Measurements from ENCODE around the gene PDE9A. TPM values are rescaled to one million over a fixed set of nuclear protein-coding genes. Genes with fewer than 3 reads are reported as not detected.

The PDE9A gene
- total and polyA plus RNA-seq, 5 donors from 2014 or later = 1.4 to 7.3 (median 2.6) TPM

DNA sequence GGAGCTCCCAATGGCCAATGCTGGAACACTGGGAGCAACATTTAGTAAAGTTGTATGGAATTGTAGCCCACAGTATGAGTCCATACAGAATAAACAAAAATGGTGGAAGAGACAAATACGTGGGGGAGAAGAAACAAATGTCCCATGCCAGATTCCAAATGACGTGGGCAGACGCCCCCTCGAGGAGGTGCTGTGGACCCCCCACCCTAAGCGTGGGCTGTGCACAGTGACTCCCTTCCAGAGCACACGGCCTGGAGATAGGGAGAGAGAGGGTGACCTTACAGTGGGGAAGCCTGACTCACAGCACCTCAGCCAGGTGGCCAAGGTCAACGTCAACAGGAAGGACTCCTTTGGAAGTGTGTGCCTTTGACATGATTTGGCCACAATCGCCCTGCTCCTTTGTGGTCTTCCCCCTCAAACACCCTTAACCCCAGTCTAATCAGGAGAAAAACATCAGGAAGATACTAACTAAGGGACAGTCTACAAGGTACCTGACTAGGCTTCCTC, 13.7 kb upstream of the PDE9A start:
- Mint-ChIP-seq H3K9me3 (no peaks in the 10 kb centered on the region), H3K4me3 (no peak overlapping the region), H3K36me3 (no peaks in the 10 kb centered on the region), H3K4me1 (no peaks in the 10 kb centered on the region), H3K27ac (no peak overlapping the region), H3K27me3 (peaks cover 13% of the 10 kb centered on the region)
- DNase-seq (no peak), ATAC-seq (ENCODE audit: low read depth in 2 of 2) (no peak)
- no peaks in the 10 kb centered on the region for H3K4me1 ChIP-seq (ENCODE audit: control insufficient read depth, insufficient read depth, low read length, poor library complexity, severe bottlenecking)
- no peak overlapping the region for H3K27ac ChIP-seq (ENCODE audit: insufficient read depth, low read length, poor library complexity, severe bottlenecking)
- no peak overlapping the region for H3K4me3 ChIP-seq (ENCODE audit: low read depth, low read length)
- H3K27me3 ChIP-seq (ENCODE audit: control insufficient read depth, insufficient read depth, low read length) = no peaks in the 10 kb centered on the region
- no peaks in the 10 kb centered on the region for H3K36me3 ChIP-seq (ENCODE audit: control insufficient read depth, insufficient read depth, low read length)
- no peaks in the 10 kb centered on the region for H3K9me3 ChIP-seq (ENCODE audit: control insufficient read depth in 2 of 2, low read length in 2 of 2)

DNA sequence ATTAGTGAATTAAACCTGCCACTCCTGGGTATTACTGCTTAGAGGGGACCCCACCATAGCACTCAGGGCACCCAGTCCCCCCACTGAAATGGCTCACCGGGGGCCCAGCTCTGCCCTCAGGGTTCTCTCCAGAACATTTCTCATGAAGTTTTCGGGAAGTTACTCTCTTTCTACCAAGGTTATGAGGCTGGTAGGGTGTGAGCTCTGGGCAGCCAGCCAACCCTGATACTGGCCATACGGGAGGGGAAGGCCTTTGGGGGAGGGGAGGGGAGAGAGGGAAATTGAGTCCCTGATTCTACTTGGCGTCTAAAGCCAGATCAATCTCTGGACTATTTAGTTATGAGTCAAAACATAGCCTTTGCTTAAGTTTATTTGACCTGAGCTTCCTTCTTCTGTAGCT, 12.9 kb upstream of the PDE9A start:
- DNase-seq = no peak
- no peaks in the 10 kb centered on the region for H3K9me3 ChIP-seq (ENCODE audit: control insufficient read depth in 2 of 2, low read length in 2 of 2)

DNA sequence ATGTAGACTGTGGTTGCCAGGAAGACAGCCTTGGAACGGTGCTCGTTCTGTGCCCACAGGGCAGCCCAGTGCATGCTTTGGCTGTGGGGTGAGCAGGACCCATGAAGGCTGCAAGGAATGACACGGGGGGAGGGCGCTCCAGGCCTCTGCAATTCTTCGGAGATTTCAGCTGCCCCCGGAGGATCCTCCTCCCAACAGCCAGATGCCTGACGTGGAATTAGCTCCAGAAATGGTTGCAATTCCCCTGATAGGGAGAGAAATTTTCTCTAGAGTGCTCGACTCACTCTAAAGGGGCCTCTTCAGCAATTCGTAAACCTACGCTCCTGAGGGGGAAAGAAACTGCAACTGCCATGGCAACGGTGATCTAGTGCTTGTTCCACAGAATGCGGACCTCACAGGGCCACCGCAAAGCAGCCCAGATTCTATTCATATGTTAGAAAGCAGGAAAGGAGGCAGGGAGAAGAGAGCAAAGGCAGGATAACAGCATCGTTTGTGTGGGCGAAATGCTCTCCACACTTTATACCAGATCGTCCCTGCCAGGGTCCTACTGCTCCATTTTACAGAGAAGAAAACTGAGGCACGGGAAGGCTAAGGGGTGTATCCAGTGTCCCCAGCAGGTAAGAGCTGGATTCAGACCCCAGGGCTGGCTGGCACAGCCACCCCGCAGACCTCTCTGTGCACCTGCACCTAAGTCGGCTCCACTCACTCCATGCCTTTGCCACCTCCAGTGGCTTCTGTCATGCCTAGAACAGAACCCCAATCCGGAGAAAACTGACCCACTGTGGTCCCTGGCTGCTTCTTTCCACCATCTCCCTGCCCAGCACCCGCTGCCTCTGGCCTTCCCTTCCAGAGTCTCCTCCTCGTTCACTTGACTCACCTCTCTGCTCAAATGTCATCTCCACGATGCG, 11.9 kb upstream of the PDE9A start:
- no peak overlapping the region for H3K27ac ChIP-seq (ENCODE audit: insufficient read depth, low read length, poor library complexity, severe bottlenecking)
- H3K27me3 ChIP-seq (ENCODE audit: control insufficient read depth, insufficient read depth, low read length) = no peaks in the 10 kb centered on the region
- H3K9me3 ChIP-seq (ENCODE audit: control insufficient read depth in 2 of 2, low read length in 2 of 2) = no peaks in the 10 kb centered on the region
- peaks cover 18% of the 10 kb centered on the region for H3K27me3 Mint-ChIP-seq
- H3K4me1 Mint-ChIP-seq = no peaks in the 10 kb centered on the region
- H3K9me3 Mint-ChIP-seq = no peaks in the 10 kb centered on the region
- H3K4me3 Mint-ChIP-seq = no peak overlapping the region
- no peaks in the 10 kb centered on the region for H3K36me3 ChIP-seq (ENCODE audit: control insufficient read depth, insufficient read depth, low read length)
- DNase-seq (no peak), ATAC-seq (ENCODE audit: low read depth in 2 of 2) (no peak)
- no peaks in the 10 kb centered on the region for H3K36me3 Mint-ChIP-seq
- H3K27ac Mint-ChIP-seq = no peak overlapping the region
- H3K4me3 ChIP-seq (ENCODE audit: low read depth, low read length) = no peak overlapping the region
- no peaks in the 10 kb centered on the region for H3K4me1 ChIP-seq (ENCODE audit: control insufficient read depth, insufficient read depth, low read length, poor library complexity, severe bottlenecking)

More for the DNA sequence above, 12.9 kb upstream of the PDE9A start:
- Mint-ChIP-seq H3K4me3 (no peak overlapping the region), H3K36me3 (no peaks in the 10 kb centered on the region), H3K4me1 (no peaks in the 10 kb centered on the region), H3K27ac (no peak overlapping the region), H3K9me3 (no peaks in the 10 kb centered on the region), H3K27me3 (peaks cover 13% of the 10 kb centered on the region)
- Histone ChIP-seq H3K27ac (ENCODE audit: insufficient read depth, low read length, poor library complexity, severe bottlenecking) (no peak overlapping the region), H3K4me1 (ENCODE audit: control insufficient read depth, insufficient read depth, low read length, poor library complexity, severe bottlenecking) (no peaks in the 10 kb centered on the region), H3K36me3 (ENCODE audit: control insufficient read depth, insufficient read depth, low read length) (no peaks in the 10 kb centered on the region), H3K4me3 (ENCODE audit: low read depth, low read length) (no peak overlapping the region), H3K27me3 (ENCODE audit: control insufficient read depth, insufficient read depth, low read length) (no peaks in the 10 kb centered on the region)
- no peak for ATAC-seq (ENCODE audit: low read depth in 2 of 2)

DNA sequence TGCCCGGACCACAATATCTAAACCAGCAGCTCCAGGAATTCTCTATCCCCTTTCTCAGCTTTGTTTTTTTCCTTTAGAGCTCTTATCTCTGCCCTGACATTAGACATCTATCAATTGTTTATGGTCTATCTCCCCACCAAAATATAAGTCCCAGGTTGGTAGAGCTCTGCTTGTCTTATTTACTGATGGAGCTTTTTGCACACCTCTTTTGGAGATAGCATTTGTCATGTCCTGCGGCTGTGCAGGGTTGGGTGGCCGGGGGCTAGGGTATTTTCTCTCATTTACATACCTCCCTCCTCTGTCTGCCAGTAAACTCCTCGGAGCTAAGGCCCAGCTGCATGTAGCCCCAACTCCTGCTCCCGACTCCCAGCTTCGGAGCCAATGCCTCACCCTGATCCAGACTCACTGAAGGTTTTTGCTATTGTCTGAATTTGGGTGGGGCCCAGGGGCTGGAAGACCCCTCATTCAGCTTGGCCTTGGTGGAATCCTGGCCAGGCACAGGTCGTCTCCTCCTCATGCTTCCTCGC, 11.1 kb upstream of the PDE9A start:
- H3K4me1 Mint-ChIP-seq = no peaks in the 10 kb centered on the region
- peaks cover 19% of the 10 kb centered on the region for H3K27me3 Mint-ChIP-seq
- H3K4me3 Mint-ChIP-seq = no peak overlapping the region
- no peak overlapping the region for H3K4me3 ChIP-seq (ENCODE audit: low read depth, low read length)
- DNase-seq = no peak
- H3K27me3 ChIP-seq (ENCODE audit: control insufficient read depth, insufficient read depth, low read length) = no peaks in the 10 kb centered on the region
- no peaks in the 10 kb centered on the region for H3K9me3 ChIP-seq (ENCODE audit: control insufficient read depth in 2 of 2, low read length in 2 of 2)
- no peak overlapping the region for H3K27ac Mint-ChIP-seq
- H3K36me3 Mint-ChIP-seq = no peaks in the 10 kb centered on the region
- no peak for ATAC-seq (ENCODE audit: low read depth in 2 of 2)
- H3K4me1 ChIP-seq (ENCODE audit: control insufficient read depth, insufficient read depth, low read length, poor library complexity, severe bottlenecking) = no peaks in the 10 kb centered on the region
- H3K9me3 Mint-ChIP-seq = no peaks in the 10 kb centered on the region
- H3K27ac ChIP-seq (ENCODE audit: insufficient read depth, low read length, poor library complexity, severe bottlenecking) = no peak overlapping the region
- H3K36me3 ChIP-seq (ENCODE audit: control insufficient read depth, insufficient read depth, low read length) = no peaks in the 10 kb centered on the region

DNA sequence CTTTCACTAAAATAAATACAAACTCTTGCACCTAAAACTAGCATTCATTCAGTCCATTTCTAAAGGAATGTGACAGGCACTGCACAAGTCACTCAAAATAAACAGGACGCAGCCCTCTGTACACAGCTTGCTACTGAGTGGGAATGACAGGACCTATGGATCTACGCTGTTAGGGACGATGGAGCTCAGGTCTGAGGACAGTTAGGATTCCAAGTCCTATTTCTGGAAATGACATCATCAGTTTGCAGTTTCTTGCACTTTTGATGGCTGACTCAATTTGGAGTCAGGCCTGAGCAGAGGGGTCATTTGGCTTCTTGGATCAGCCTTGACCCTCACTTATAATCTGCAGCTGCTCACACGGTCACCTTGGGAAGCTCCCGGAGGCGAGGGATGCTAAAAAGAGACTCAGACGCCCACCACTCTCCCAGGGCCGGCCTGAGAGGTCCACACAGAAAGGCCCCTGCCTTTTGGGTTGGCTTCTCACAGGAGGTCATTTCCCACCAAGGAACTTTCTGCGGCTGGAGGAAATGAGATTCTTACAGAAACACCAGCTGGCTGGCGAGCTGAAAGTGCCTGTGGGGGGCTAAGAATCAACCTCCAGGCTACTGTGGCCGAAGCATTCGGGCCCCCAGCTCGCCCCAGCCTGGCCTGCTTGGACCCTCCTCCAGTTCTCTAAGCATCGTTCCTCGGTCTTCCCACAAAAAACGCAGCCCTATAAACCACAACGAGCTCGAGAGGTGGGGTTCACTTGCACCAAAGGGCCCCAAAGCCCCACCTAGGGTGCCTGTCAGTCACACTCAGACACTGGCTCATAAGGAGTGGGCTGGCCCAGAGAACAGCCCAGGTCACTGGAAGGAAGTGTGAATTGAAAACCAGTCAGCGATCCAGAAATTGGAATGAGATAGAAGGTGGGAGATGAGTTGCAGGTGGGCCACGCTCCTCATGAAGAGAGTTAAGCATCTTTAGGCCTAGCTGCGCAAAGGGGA, 8.9 kb upstream of the PDE9A start:
- H3K4me1 ChIP-seq (ENCODE audit: control insufficient read depth, insufficient read depth, low read length, poor library complexity, severe bottlenecking) = no peaks in the 10 kb centered on the region
- H3K36me3 ChIP-seq (ENCODE audit: control insufficient read depth, insufficient read depth, low read length) = no peaks in the 10 kb centered on the region
- Mint-ChIP-seq H3K4me1 (no peaks in the 10 kb centered on the region), H3K27ac (no peak overlapping the region), H3K36me3 (no peaks in the 10 kb centered on the region), H3K9me3 (no peaks in the 10 kb centered on the region), H3K27me3 (peaks cover 22% of the 10 kb centered on the region), H3K4me3 (no peak overlapping the region)
- no peak for DNase-seq
- no peak overlapping the region for H3K27ac ChIP-seq (ENCODE audit: insufficient read depth, low read length, poor library complexity, severe bottlenecking)
- no peaks in the 10 kb centered on the region for H3K27me3 ChIP-seq (ENCODE audit: control insufficient read depth, insufficient read depth, low read length)
- no peak overlapping the region for H3K4me3 ChIP-seq (ENCODE audit: low read depth, low read length)
- ATAC-seq (ENCODE audit: low read depth in 2 of 2) = no peak
- H3K9me3 ChIP-seq (ENCODE audit: control insufficient read depth in 2 of 2, low read length in 2 of 2) = no peaks in the 10 kb centered on the region

DNA sequence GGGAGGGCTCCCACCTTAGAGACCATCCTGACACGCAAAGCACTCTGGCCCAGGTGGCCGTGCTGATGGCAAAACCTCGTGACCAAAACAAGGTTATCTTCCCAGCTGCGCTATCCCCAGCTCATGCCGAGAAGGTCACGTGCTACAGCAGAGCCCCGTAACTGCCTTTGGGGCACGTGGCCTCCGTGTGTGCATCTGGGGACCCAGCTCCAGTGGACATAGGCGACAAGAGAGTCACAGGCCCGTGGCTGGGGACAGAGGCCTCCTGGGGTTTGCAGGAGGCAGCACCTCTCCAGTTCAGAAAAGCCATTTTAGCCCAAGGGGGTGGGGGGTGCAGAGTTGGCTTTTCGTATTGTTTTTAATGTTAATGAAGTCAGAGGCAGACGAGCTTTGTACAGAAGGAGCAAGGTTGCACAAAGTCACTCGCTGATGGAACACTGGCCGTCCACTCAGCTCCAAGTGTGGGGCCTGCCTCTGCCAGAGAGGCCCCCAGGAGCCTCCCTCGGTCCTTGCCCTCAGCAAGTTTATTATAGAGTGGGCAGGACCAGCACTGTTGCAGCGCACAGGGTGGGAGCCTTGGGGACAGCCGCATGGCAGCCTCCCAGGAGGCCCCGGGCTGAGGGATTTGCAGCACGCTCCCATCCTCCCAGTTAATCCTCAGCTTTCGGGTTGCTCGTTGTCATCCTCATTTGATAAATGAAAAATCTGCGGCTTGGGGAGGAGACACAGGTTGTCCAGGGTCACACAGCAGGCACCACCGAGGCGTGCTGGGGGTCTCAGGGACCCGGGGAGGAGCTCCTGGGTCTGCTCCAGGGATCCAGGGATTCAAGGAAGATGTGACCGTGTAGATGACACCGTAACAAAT, 8.0 kb upstream of the PDE9A start:
- Histone ChIP-seq H3K4me3 (ENCODE audit: low read depth, low read length) (no peak overlapping the region), H3K27ac (ENCODE audit: insufficient read depth, low read length, poor library complexity, severe bottlenecking) (no peak overlapping the region), H3K27me3 (ENCODE audit: control insufficient read depth, insufficient read depth, low read length) (no peaks in the 10 kb centered on the region), H3K9me3 (ENCODE audit: control insufficient read depth in 2 of 2, low read length in 2 of 2) (no peaks in the 10 kb centered on the region), H3K36me3 (ENCODE audit: control insufficient read depth, insufficient read depth, low read length) (no peaks in the 10 kb centered on the region), H3K4me1 (ENCODE audit: control insufficient read depth, insufficient read depth, low read length, poor library complexity, severe bottlenecking) (no peaks in the 10 kb centered on the region)
- DNase-seq = no peak
- Mint-ChIP-seq H3K9me3 (no peaks in the 10 kb centered on the region), H3K27ac (no peak overlapping the region), H3K4me3 (no peak overlapping the region), H3K27me3 (peaks cover 22% of the 10 kb centered on the region), H3K36me3 (no peaks in the 10 kb centered on the region), H3K4me1 (no peaks in the 10 kb centered on the region)
- ATAC-seq (ENCODE audit: low read depth in 2 of 2) = no peak
